Endothelial cell of umbilical vein (primary cell): Measurements from ENCODE around the gene SMIM10.
"Not testable (repeated sequence)": the region's sequence is repeated elsewhere in the genome, so short reads cannot be mapped to it uniquely, and the experiment has no call there.

Experiments
- EZH2 ChIP-seq: IDR thresholded peaks from 2 replicates; pipeline ENCODE4 v1.6.1; 2012; ENCODE audit warnings: borderline replicate concordance, low read depth, mild to moderate bottlenecking, moderate library complexity, low read length, inconsistent platforms; ENCODE audit not compliant: severe bottlenecking
- FOS ChIP-seq: IDR thresholded peaks from 2 replicates; pipeline ENCODE4 v1.6.1; 2011; ENCODE audit warnings: mild to moderate bottlenecking, low read length, moderate library complexity, borderline replicate concordance; ENCODE audit not compliant: insufficient read depth
- GATA2 ChIP-seq: IDR thresholded peaks from 2 replicates; pipeline ENCODE4 v1.7.0; 2011; ENCODE audit warnings: low read depth, mild to moderate bottlenecking, moderate library complexity, mixed read lengths, low read length; ENCODE audit not compliant: insufficient read length, insufficient read depth
- JUN ChIP-seq: IDR thresholded peaks from 2 replicates; pipeline ENCODE4 v1.6.1; 2011; ENCODE audit warnings: borderline replicate concordance, low read depth; ENCODE audit not compliant: insufficient read length, insufficient read depth
- MYC ChIP-seq: IDR thresholded peaks from one replicate; pipeline ENCODE4 v1.6.1; 2011; ENCODE audit warnings: mild to moderate bottlenecking, low read depth, low read length
- POLR2A ChIP-seq: IDR thresholded peaks from 2 replicates; pipeline ENCODE4 v1.6.1; 2012; ENCODE audit warnings: low read depth, mild to moderate bottlenecking, control low read depth, low read length
- POLR2AphosphoS5 ChIP-seq: IDR thresholded peaks from 2 replicates; pipeline ENCODE4 v1.6.1; 2012; ENCODE audit warnings: low read depth, mild to moderate bottlenecking, control low read depth, low read length, moderate library complexity; ENCODE audit not compliant: insufficient read depth
- TF ChIP-seq, protein P1 (sequence below), 2 donors: IDR thresholded peaks; 1 replicate in 1 of 2; 2 replicates in 1 of 2; pipeline ENCODE4 v1.5.1; 2011; ENCODE audit warnings: low read length in 2 of 2, mild to moderate bottlenecking in 2 of 2, moderate library complexity in 2 of 2, control low read depth in 1 of 2, inconsistent platforms in 1 of 2, low read depth in 1 of 2; ENCODE audit not compliant: insufficient read depth in 1 of 2; ENCODE audit errors: extremely low read depth in 1 of 2
- TF ChIP-seq, protein P2 (sequence below): IDR thresholded peaks from 2 replicates; pipeline ENCODE4 v1.6.1; 2011; ENCODE audit not compliant: insufficient read depth, insufficient read length

GRCh38 chrX:135030207-135030963 is 39.6 kb downstream of the SMIM10 start:
- not testable (repeated sequence) for TF ChIP-seq EZH2, POLR2A, POLR2AphosphoS5, MYC, FOS, GATA2, JUN
- TF ChIP-seq, protein P1, sequence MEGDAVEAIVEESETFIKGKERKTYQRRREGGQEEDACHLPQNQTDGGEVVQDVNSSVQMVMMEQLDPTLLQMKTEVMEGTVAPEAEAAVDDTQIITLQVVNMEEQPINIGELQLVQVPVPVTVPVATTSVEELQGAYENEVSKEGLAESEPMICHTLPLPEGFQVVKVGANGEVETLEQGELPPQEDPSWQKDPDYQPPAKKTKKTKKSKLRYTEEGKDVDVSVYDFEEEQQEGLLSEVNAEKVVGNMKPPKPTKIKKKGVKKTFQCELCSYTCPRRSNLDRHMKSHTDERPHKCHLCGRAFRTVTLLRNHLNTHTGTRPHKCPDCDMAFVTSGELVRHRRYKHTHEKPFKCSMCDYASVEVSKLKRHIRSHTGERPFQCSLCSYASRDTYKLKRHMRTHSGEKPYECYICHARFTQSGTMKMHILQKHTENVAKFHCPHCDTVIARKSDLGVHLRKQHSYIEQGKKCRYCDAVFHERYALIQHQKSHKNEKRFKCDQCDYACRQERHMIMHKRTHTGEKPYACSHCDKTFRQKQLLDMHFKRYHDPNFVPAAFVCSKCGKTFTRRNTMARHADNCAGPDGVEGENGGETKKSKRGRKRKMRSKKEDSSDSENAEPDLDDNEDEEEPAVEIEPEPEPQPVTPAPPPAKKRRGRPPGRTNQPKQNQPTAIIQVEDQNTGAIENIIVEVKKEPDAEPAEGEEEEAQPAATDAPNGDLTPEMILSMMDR (IDR thresholded peaks at IDR 0.05; ENCODE audit: extremely low read depth in 1 of 2, insufficient read depth in 1 of 2, low read depth in 1 of 2, low read length in 2 of 2): not testable (repeated sequence)
- TF ChIP-seq, protein P2, sequence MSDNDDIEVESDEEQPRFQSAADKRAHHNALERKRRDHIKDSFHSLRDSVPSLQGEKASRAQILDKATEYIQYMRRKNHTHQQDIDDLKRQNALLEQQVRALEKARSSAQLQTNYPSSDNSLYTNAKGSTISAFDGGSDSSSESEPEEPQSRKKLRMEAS: not testable (repeated sequence)
